Colon (tissue), 2 donors: ENCODE results near the gene DACT3.

Experiments
- FAIRE-seq: peaks from 2 replicates; lab custom pipeline; 2012; peaks lifted over from hg19 to GRCh38; lab: Jason Lieb, UNC
- donor health status: control.
- donor health status: control.

DACT3 gene

DNA sequence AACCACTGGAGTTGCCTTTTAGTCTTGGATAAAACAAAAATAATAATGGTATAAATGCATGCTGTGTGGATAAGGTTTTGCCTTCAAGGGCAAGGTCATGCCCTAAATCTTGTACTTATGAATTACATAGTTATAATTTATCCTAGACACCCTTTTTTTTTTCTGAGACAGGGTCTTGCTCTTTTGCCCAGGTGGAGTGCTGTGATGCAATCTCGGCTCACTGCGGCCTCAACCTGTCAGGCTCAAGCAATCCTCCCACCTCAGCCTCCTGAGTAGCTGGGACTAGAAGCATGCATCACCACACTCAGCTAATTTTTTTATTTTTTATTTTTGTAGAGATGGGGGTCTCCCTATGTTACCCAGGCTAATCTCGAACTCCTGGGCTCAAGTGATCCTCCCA, 7.7 kb upstream of the DACT3 start:
- FAIRE-seq: no peak

DNA sequence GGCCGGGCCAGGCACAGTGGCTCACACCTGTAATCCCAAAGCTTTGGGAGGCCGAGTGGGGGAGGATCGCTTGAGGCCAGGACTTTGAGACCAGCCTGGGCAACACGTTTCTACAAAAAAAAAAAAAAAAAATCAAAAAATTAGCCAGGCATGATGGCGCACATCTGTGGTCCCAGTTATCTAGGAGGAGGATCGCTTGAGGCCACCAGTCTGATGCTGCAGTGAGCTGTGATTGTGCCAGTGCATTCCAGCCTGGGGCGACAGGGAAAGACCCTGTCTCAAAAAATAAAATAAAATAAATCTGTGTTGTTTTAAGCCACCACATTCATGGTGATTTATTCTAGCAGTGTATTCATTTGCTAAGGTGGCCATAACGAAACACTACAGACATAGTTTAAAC, 4.1 kb upstream of the DACT3 start:
- FAIRE-seq: no peak

DNA sequence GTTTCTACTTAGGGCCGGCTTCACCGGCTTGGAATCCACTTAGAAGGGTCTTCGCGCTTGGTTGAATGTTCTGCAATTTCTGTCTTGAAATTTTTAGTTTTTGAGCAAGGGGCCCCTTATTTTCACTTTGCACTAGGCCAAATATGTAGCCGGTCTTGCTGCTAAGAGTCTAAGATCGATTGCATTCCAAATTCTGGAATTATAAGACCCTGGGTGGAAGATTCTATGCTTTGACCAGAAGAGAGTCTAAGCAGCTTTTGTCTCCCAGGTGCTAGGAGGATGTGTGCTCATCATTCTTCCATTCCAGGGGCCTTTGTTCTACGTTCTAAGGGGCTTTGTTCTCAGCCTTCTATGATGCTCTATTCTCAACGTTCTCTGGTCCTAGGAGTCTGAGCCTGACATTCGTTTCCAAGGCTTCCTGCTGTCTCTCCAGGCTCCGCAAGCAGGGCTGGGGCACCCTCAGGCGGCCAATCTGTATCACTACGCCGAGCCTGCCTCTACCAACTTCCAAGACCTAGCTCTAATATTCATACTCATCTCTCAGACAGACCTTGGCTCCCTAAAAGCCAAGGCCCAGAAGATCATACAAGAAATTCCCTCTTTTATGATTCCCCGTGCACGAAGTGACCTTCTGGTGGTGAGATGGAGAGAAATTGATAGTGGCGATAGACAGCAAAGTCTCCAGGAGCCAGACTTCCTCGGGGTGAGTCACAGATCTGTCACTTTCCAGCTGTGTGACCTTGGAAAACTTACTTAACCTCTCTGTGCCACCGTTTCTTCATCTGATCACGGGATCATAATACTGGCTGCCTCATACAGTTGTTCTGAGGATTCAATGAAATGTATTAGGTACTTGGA, 982 bp upstream of the DACT3 start:
- FAIRE-seq: no peak

DNA sequence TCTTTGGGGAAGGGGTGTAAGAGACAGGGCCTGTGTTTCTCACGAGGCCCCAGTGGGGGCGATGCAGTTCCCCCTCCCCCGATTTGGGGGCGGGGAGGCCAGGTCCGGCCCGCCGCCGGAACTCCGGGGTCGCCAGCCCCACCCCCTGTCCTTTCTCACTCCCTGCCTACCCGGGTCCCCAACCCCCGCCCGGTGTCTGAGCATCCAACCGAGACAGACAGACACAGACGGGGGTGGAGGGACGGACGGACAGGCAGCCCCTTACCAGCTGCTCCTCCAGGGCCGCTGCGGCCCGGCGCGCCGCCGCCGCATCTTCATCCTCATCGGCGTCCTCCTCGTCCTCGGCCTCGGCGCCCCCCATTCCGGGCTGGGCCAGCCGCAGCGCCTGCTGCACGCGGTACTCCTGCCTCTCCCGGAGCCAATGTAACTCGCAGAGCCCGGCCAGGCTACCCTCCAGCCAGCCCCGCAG, 397 bp downstream of the DACT3 start:
- FAIRE-seq: no peak

DNA sequence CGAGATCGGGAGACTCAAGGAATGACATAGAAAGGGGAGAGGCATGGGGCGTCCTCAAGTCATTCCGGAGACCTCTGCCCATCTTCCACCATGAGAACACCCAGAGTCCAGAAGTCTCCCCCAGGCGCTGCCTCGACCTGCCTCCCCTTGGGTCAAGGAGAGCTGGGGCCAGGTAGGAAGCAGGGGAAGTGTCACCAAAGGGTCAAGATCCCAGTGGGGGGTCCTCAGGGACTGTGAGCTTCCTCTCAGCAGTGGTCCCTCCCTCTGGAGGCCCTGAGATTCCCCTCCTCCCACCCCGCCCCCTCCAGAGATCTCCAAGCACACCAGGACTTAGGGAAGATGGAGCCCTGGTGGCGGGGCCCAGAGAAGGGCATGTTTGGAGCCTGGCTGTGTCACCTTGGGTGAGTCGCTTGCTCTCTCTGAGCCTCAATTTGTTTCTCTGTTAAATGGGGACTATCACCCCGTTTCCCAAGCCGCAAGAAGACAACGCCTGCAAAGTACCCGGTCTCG, 919 bp downstream of the DACT3 start:
- FAIRE-seq: no peak

DNA sequence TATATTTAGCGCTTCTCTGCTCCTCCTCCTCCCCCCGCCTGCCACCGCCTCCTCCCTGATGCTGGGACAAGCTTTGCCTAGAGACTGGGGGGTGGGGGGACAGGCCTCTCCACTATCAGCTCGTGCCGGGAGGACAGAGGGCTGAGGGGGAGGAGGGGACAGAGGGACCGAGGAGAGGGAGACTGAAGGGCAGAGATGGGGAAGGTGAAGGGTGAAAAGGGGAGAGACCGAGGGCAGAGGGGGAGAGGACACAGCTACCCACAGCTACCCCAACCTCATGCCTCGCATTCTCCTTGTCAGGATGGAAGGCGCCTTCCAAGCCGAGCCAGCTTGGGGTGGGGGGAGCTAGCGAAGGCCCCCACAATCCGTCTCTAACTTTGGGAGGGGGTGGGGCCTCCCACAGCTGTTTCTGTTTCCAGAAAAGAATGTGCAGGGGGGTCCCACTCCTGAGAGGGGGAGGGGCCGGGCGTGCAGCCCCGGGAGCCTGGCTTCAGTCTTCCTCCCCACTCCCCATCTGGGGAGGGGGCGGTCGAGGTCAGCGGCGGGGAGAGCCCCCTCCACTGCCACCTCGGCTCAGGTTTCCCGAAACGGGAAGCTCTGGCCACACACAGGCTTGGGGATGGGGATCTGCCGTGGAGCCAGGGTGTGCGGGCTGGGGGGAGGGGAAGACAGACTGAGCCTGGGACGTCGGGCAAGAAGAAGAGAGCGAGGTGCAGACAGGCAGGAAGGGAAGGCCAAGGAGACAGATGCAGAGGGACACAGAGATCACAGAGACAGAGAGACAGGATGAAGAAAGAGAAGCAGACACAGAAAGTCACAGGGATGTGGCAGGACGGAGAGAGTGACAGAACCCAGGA, 1.6 kb downstream of the DACT3 start:
- no peak for FAIRE-seq

DNA sequence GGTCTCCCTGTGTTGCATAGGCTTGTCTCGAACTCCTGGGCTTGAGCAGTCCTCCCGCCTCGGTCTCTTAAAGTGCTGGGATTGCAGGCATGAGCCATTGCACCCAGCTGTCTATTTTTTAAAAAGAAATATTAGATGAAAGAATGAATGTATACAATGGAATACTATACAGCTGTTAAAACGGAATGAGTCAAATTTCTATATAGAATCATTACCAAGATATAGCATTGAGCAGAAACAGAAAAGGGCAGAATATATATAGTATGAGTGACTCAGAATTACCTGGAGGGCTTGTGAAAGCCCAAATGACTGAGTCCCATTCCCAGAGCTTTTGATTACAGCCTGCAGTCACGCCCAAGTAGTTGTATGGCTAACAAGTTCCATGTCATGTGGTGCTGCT, 4.4 kb downstream of the DACT3 start:
- no peak for FAIRE-seq

DNA sequence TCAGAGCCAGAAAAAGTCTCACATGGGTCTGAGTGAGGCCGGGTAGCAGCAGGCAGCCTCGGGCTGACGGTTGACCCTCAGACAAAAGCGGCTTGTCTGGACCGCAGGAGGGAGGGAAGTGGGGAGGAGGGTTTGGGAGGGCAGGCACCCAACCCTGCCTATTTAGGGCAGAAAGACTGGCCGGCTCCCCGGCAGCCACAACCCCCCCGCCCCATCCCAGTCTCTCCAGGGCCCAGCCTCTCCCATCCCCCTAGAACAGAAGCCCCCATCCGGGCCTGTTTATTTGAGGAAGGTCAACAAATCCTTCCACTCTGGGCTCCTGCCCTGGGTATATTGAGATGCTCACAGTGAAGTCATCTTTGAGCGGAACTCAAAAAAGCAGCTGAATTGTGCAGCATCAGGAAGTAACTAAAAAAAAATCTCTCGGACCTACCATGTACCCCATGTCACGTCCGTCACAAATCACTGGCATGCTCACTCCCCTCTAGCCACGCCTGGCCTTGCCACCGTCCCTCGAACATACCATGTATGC, 6.3 kb downstream of the DACT3 start:
- FAIRE-seq: no peak

DNA sequence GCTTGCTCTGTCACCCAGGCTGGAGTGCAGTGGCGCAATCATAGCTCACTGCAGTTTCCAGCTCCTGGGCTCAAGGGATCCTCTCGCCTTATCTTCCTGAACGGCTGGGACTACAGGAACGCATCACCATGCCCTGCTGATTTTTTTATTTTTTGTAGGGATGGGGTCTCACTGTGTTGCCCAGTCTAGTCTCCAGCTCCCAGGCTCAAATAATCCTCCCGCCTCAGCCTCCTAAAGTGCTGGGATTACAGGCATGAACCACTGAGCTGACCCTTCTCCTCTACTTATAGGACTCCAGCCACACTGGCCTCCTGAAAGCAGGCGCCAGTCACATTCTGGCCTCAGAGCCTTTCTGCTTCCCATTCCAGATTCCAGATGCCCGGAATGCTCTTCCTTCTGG, 10.5 kb downstream of the DACT3 start:
- FAIRE-seq: no peak

DNA sequence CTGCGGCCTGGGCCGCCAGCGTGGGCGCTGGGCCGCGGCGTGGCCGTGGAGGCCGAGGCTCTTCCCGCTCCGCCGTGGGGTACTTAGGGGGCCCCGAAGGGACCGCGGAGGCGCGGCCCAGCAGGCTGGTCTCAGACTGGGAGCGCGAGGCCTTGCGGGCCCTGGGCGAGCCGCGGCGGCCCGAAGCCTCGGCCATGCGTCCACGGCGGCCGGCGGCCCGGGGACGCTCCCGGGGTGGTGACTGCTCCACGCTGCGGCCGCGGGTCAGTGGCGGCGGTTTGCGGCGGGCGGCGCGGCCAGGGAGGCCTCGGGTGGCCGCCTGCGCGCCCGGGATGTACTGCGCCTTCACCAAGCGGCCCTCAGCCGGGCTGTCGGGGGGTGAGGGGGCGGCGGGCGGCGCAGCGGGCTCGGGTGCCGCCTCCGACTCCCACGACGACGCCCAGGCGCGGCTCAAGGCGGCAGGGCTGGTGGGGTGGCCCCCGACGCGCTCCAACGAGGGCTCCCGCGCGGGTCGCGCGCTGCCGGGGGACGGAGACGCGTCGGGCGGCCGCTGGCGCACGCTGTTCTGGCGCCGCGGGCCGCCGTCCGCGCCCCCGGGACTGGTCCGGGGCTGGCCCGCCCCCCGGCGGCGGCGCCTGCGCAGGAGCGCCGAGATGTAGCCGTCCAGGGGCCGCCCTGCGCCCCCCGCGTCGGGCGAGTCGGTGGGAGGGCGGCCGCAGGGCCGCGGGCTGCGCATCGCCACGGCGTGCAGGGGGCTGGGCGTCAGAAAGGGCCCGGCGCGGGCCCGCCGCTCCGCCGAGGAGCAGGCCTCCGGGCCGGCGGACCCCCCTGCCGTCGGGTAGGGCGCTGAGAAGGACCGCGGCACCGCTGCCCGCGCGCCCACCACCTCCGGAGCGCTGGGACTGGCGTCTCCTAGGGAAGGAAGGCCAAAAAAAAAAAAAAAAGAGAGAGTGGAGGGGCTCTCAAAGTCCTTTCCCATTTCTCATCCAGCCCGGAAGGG, 11.7 kb downstream of the DACT3 start:
- FAIRE-seq: no peak

DNA sequence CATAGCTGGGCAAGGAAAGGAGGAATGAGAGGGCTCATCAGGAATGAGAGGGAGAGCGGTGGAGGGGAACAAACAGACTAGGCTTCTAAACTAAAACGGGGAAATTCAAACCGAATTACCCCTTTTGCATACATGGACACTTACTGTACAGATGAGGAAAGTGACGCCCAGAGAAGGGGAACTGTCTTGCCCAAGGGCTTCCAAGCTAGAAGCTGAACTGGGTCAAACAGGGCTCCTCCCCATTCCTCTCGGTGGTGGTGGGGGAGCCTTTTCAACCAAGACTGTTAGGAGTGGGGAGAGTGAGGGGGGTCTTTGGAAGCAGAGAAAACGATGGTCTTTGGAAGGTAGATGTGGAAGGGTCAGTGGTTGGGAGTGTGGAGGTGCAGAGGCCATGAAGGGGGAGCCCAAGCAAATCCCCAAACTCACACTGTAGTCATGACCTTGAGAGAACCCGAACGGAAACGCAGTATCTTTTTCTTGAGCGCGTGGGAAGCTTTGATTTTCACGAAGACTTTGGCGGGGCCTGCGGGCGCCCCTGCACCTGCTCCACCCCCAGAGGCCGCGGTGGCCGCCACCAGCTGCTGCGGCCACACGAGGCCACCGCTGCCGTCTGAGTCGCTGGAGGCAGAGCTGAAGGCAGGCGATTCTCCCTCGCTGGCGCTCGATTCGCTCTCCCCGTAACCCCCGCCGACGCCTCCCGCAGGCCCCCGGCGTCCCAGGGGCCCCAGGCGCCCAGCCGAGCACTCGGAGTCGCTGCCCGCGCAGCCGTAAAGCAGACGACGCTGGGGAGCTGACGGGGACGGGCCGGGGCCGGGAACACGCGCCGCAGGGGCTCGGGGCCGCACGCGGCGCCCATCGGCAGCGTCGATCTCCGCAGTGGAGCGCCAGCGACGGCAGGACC, 12.7 kb downstream of the DACT3 start:
- FAIRE-seq: no peak

DNA sequence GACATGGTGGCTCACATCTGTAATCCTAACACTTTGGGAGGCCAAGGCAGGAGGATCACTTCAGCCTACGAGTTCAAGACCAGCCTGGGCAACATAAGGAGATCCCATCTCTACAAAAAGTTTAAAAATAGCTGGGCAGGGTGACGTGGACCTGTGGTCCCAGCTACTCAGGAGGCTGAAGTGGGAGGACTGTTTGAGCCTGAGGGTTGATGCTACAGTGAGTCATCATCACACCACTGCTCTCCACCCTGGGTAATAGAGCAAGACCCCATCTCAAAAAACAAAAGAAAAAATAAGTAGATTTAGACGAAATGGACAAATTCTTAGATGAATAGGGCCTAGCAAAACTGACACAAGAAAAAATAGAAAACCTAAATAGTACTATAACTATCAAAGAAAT, 14.6 kb downstream of the DACT3 start:
- no peak for FAIRE-seq

DNA sequence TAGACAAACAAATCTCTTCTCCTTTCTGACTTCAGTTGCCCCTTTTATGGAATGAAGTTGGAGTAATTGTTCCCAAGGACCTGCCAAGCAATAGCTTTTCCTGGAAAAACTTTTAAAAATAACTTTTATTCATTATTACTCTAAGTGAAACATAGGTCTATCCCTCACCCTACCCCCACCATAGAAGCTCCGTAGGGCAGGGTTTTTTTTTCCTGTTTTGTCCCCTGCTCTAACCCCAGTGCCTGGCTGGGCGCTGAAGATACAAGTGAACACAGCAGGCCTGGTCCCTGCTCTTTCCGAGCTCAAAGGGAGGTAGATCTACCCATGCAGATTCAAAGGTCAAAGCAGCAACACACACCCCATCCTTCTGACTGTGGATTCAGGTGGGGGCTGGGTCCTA, 16.3 kb downstream of the DACT3 start:
- no peak for FAIRE-seq

DNA sequence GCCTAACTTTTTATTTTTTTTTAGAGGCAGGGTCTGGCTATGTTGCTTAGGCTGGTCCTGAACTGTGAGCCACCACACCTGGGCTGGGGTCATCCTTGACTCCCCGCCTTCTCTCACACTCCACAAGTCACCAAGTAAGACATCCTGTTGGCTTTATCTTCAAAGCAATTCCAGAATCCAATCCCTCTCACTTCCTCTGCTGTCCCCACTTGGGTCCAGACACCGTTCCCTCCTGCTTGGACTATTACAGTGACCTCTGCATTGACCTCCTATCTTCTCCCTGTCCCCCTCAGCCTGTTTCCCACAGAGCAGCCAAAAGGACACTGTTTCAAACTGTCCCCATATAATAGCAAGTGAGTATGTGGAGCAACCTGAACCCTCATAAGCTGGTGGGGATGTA, 20.3 kb downstream of the DACT3 start:
- FAIRE-seq: no peak

DNA sequence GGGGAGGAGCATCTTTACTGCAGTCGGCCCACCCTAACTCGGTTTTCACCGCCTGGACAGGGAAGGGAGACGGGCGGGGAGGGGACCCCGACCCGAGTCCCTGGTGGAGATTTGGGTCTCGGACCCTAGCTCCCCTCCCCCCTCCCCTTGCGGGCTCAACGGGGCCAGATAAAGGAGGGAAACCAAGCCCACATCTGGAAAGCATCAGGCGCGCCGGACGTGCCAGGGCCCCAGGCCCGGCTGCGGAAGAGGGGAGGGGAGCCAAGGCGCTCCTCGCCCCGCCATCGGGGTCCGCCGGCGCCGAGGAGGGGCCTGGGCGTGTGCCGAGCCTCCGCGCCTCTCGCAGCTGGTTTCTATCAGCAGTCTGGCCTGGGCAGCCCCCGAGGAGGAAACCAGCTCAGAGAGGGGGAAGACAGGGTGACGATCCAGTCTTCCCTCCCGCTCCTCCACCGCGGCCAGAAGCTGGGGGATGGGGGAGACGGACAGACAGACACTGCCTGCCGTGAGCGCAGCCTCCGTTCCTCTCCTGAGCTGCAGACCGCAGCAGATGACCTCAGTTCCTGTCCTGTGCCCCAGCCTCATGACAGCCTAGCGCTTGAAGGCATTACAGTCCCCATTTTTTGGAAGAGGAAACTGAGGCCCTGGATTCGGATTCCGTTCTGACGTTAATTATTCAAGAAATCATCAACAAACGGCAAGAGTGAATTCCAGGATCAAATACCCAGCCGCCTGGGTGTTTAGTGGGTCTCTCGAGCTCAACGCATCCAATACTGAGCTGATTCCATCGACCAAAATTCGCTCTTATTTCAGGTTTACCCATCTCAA, 21.4 kb downstream of the DACT3 start:
- FAIRE-seq: no peak

DNA sequence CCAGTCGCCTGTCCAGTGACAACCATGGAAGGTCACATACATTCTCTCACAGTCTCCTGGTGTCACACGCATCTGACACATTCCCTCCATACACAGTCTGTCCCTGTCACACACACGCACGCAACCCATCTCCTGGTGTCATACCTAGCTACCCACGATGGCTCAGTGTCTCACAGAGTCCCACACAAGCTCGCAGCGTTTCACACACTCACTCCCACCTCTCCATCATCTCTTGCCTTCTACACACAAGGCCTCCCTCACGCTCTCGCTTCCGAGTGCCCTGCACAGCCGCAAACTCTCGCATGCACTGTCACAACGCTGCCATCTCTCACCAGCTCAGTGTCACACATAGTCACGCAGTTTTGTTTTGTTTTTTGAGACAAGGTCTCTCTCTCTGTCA, 23.8 kb downstream of the DACT3 start:
- no peak for FAIRE-seq

DNA sequence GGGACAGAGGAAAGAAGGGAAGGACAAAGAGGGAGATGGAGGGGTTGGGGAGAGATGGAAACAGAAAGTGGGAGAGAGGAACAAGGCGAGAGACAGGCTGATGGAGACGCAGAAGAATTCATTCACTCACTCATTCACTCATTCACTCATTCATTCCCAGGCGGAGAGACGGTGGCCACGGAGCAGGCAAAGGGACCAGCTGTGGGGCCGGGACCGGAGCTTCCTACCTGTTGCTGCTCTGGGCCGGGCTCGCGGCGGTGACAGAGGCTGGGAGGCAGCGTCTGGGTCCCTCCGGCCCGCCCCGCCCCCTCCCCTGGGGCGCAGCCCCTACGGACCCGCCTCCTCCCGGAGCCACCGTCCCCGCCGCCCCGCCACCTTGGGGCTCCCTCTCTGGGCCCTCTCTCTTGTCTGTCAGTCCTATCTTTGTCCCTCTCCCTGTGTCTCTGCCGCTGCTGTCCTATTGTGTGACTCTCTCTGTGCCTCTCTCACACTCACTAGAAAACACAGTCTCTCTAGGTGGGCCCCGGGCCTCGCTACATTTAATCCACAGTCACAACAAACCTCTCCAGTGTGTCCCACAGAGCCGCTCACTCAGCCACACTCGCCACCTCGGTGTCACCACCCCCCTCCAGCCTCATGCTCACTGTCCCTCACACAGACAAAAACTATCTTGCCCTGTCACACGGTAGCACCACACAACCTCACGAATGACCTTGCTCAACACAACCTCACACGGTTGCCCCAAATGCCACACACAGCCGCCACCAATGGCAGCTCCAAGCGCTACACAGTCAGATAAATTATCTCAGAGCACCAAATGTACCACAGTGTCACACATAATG, 24.8 kb downstream of the DACT3 start, which contains the start of gene GNG8:
GNG8 (minus strand) TSS at position 283 of the 842 bp plus-strand sequence. CDS start 1,520 bp downstream, outside the sequence.
- no peak for FAIRE-seq

DNA sequence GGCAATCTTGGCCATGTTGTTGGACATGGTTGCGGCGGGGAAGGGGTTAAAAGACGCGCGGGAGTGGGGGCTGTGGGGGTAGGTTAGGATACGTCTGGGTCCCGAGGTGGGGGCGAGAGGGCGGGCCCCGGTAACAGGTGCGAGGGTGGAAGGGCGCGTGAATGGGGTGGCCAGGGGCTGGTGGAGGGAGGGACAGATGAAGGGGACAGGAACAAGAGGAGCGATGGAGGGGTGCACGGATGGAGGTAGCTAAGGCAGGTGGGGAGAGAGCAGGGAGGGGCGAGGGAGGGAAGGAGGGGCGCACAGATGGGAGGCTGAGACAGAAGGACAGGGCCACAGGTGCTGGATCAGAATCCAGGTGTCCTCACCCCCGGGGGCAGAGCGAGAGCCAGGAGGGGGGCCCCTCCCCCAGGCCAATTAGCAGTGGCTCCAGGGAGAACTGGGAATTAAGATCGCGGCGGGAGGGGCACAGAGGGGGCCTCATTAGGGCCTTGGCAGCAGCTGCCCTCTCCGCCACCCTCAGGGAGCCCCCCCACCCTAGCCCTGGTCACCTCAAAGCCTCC, 26.2 kb downstream of the DACT3 start:
- no peak for FAIRE-seq
